Neutrophil (primary cell): ENCODE measurements around the gene CERS6.
A peak's percentile ranks its signal among the peaks of the same experiment; 100 is the strongest.

Experiments used
- H3K27ac ChIP-seq: fragments of 200-600 bp; sonication (generic); 2 replicates; pipeline ENCODE4 v1.5.1; 2016; ENCODE audit warnings: mild to moderate bottlenecking, moderate library complexity
- H3K27me3 ChIP-seq: fragments of 200-600 bp; sonication (generic); 2 replicates; pipeline ENCODE4 v1.6.0; 2016; ENCODE audit warnings: mild to moderate bottlenecking
- H3K36me3 ChIP-seq: fragments of 200-600 bp; sonication (generic); 2 replicates; pipeline ENCODE4 v1.5.1; 2017
- H3K4me1 ChIP-seq, 2 experiments: fragments of 200-600 bp in 1 of 2; sonication (generic) in 1 of 2; 1 replicate in 1 of 2; 2 replicates in 1 of 2; pipeline versions ENCODE4 v1.5.1 to v1.6.1; 2013 to 2016; ENCODE audit warnings: low read depth in 1 of 2, low read length in 1 of 2, mild to moderate bottlenecking in 1 of 2, moderate library complexity in 1 of 2; ENCODE audit not compliant: control insufficient read depth in 1 of 2, insufficient read depth in 1 of 2
- H3K4me3 ChIP-seq, 2 experiments: fragments of 200-600 bp in 1 of 2; sonication (generic) in 1 of 2; 1 replicate in 1 of 2; 2 replicates in 1 of 2; pipeline ENCODE4 v1.5.1; 2013 to 2016; ENCODE audit warnings: low read depth in 1 of 2, low read length in 1 of 2, mild to moderate bottlenecking in 1 of 2, moderate library complexity in 1 of 2
- H3K9me3 ChIP-seq: fragments of 200-600 bp; sonication (generic); 2 replicates; pipeline ENCODE4 v1.5.1; 2016
- TF ChIP-seq, protein P1 (sequence below): fragments of 200-600 bp; sonication (generic); IDR thresholded peaks from 2 replicates; pipeline ENCODE4 v1.5.1; 2016; ENCODE audit warnings: antibody characterized with exemption

CERS6 gene

GRCh38 chr2:168685600-168686451 is 229.8 kb downstream of the CERS6 start:
- H3K27ac ChIP-seq = no peak overlapping the region
- peak overlapping the region; percentile 9 to 23 for H3K4me3 ChIP-seq

DNA sequence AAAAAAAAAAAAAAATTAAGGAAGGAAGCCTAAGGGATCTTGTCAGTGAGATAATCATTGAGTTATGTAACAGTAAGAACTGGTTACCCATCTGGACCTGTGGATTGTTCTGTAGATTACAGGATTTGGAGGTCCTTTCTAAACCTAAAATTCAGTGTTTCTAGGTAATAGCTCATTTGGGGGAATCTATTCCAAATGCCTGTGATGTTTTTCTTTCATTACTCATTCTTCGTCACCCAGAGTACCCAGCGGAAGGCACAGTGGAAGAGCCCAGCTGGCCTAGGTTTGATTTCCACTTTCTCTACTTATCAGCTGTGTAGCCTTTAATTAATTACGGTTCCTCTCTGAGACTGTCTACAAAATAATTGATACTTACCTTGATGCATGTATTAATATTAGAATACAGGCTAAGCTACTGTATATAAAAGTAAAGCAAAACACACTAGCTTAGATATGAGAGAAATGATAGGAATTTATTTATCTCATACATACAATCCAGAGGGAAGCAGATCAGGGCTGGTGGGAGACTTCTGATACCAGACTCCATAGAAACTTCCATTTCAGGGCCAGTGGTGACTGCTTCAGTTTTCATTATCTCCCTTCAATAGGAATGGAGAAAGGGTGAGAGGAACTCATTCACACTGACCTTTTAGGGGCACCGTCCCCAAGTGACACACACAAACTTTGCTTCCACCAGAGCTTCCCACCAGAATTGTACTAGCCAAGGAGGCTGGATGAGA is 230.6 kb downstream of the CERS6 start:
- no peaks in the 10 kb centered on the region for H3K9me3 ChIP-seq
- no peaks in the 10 kb centered on the region for H3K27me3 ChIP-seq
- peaks cover 5 to 16% of the 10 kb centered on the region in 2 experiments for H3K4me1 ChIP-seq
- H3K4me3 ChIP-seq = peak overlapping the region in 1 of 2 experiments; percentile 9
- peaks cover 8% of the 10 kb centered on the region for H3K36me3 ChIP-seq
- H3K27ac ChIP-seq = no peak overlapping the region
- TF ChIP-seq, protein P1, sequence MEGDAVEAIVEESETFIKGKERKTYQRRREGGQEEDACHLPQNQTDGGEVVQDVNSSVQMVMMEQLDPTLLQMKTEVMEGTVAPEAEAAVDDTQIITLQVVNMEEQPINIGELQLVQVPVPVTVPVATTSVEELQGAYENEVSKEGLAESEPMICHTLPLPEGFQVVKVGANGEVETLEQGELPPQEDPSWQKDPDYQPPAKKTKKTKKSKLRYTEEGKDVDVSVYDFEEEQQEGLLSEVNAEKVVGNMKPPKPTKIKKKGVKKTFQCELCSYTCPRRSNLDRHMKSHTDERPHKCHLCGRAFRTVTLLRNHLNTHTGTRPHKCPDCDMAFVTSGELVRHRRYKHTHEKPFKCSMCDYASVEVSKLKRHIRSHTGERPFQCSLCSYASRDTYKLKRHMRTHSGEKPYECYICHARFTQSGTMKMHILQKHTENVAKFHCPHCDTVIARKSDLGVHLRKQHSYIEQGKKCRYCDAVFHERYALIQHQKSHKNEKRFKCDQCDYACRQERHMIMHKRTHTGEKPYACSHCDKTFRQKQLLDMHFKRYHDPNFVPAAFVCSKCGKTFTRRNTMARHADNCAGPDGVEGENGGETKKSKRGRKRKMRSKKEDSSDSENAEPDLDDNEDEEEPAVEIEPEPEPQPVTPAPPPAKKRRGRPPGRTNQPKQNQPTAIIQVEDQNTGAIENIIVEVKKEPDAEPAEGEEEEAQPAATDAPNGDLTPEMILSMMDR = no peak

More at GRCh38 chr2:168685600-168686451, 229.8 kb downstream of the CERS6 start:
- no peaks in the 10 kb centered on the region for H3K9me3 ChIP-seq
- H3K27me3 ChIP-seq = no peaks in the 10 kb centered on the region
- H3K36me3 ChIP-seq = no peaks in the 10 kb centered on the region
- TF ChIP-seq, protein P1 = no peak
- H3K4me1 ChIP-seq = peaks cover 5 to 16% of the 10 kb centered on the region in 2 experiments

DNA sequence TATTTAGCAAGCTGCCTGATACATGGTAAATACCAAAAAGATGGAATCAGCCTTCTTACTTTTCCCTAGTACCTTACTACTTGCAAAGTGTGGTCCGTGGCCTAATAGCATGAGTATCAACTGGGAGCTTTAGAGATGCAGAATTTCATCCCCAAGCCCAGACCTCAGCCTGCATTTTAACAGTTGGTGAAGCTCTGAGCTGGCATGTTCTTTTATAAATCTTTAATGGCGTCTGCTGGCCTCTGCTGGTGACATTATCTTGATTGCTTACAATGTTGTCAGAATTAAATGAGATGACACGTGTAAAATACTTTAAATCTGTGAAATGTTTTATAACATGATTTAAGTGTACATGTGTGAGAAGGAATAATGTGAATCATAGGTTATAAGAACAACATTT is 231.2 kb downstream of the CERS6 start:
- TF ChIP-seq, protein P1 = no peak
- Histone ChIP-seq H3K27me3 (no peaks in the 10 kb centered on the region), H3K36me3 (peaks cover 10% of the 10 kb centered on the region), H3K27ac (no peak overlapping the region), H3K4me1 (peaks cover 5 to 16% of the 10 kb centered on the region in 2 experiments), H3K4me3 (no peak overlapping the region), H3K9me3 (no peaks in the 10 kb centered on the region)

GRCh38 chr2:168690381-168690885 is 234.4 kb downstream of the CERS6 start:
- no peak overlapping the region for H3K27ac ChIP-seq
- TF ChIP-seq, protein P1 = no peak
- no peak overlapping the region for H3K4me3 ChIP-seq
- peaks cover 5 to 13% of the 10 kb centered on the region in 2 experiments for H3K4me1 ChIP-seq
- no peaks in the 10 kb centered on the region for H3K27me3 ChIP-seq
- H3K9me3 ChIP-seq = no peaks in the 10 kb centered on the region
- peaks cover 17% of the 10 kb centered on the region for H3K36me3 ChIP-seq

DNA sequence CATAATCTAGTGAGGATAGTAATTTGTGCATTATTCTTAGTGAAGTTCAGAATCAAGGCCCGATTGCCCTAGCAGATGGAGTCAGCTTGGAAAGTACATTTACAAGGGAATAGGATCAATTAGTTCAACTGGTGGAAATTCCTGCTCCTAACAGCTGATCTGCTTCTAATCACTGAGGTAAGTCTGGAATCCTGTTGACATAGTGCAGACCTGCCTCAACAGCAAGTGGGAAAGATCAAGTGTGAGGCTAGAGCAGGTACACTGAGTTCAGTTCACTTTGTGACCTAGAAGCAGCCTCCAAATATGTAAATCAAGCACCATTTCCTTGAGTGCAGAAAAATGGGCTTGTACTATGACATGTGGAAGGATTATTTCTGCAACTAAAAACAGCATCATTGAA is 235.1 kb downstream of the CERS6 start:
- H3K27ac ChIP-seq = no peak overlapping the region
- no peak overlapping the region for H3K4me3 ChIP-seq
- H3K4me1 ChIP-seq = peaks cover 5 to 6% of the 10 kb centered on the region in 2 experiments
- peaks cover 21% of the 10 kb centered on the region for H3K36me3 ChIP-seq
- no peaks in the 10 kb centered on the region for H3K27me3 ChIP-seq
- TF ChIP-seq, protein P1 = no peak
- no peaks in the 10 kb centered on the region for H3K9me3 ChIP-seq
